T-cell (primary cell): Measurements from ENCODE around the gene CACTIN. TPM values are rescaled to one million over a fixed set of nuclear protein-coding genes. Genes with fewer than 3 reads are reported as not detected.

Experiments used
- ATAC-seq, 4 experiments: fragments of 200-7000 bp in 3 of 4; fragments of 150-1000 bp in 1 of 4; cut with Tn5 transposase; replicated peaks in 1 of 4; 1 replicate in 3 of 4; 2 replicates in 1 of 4; pipeline ENCODE4 v1.10.0; 2021; ENCODE audit warnings: moderate library complexity in 3 of 4, mild to moderate bottlenecking in 2 of 4, moderate number of reproducible peaks in 1 of 4
- CTCF ChIA-PET, 2 donors: fragments of 300-600 bp; sonication (Branson Sonifier 250); formaldehyde crosslinking; loops; one replicate each; lab custom pipeline; 2022; ENCODE audit warnings: antibody characterized with exemption in 2 of 2; lab: Charles Lee
- POLR2A ChIA-PET, 2 donors: fragments of 300-600 bp; sonication (Branson Sonifier 250); formaldehyde crosslinking; loops; one replicate each; lab custom pipeline; 2022; ENCODE audit warnings: antibody characterized with exemption in 2 of 2; lab: Charles Lee
- DNase-seq, 35 experiments: peaks; one replicate each; pipeline versions ENCODE4 v3.0.0 to v3.0.0-alpha.2; 2013 to 2023
- H3K27ac ChIP-seq: one replicate; pipeline ENCODE4 v1.5.1; 2013; ENCODE audit warnings: low read length
- H3K27me3 ChIP-seq, 2 experiments: replicated peaks in 1 of 2; 1 replicate in 1 of 2; 2 replicates in 1 of 2; pipeline versions ENCODE4 v1.6.1 to v1.7.0; 2013; ENCODE audit warnings: low read length in 1 of 2, mixed read lengths in 1 of 2; ENCODE audit not compliant: control insufficient read depth in 2 of 2, insufficient read depth in 2 of 2; ENCODE audit errors: extremely low read depth in 1 of 2
- H3K36me3 ChIP-seq, 2 donors: 1 replicate in 1 of 2; 2 replicates in 1 of 2; pipeline versions ENCODE4 v1.6.1 to v1.7.0; 2013; ENCODE audit warnings: low read length in 1 of 2; ENCODE audit not compliant: control insufficient read depth in 2 of 2, insufficient read depth in 1 of 2; ENCODE audit errors: extremely low read depth in 1 of 2
- H3K4me1 ChIP-seq, 2 experiments: 1 replicate in 1 of 2; 2 replicates in 1 of 2; pipeline versions ENCODE4 v1.6.1 to v1.7.0; 2013; ENCODE audit warnings: low read length in 2 of 2, mixed read lengths in 1 of 2; ENCODE audit not compliant: insufficient read depth in 2 of 2, control insufficient read depth in 1 of 2; ENCODE audit errors: extremely low read depth in 1 of 2
- H3K4me3 ChIP-seq, 2 donors: 1 replicate in 1 of 2; 2 replicates in 1 of 2; pipeline versions ENCODE4 v1.5.1 to v1.7.0; 2013; ENCODE audit warnings: mild to moderate bottlenecking in 2 of 2, low read length in 1 of 2, moderate library complexity in 1 of 2; ENCODE audit not compliant: control insufficient read depth in 1 of 2; ENCODE audit errors: extremely low read depth in 1 of 2
- H3K9me3 ChIP-seq: 2 replicates; pipeline ENCODE4 v1.7.0; 2013
- H3K27ac Mint-ChIP-seq, 2 donors: one replicate each; pipeline ENCODE4 v1.8.0; 2020 to 2021; ENCODE audit warnings: mild to moderate bottlenecking in 2 of 2, mixed read lengths in 2 of 2
- H3K27me3 Mint-ChIP-seq, 2 donors: one replicate each; pipeline ENCODE4 v1.8.0; 2021 to 2022; ENCODE audit warnings: mixed read lengths in 2 of 2
- H3K36me3 Mint-ChIP-seq: one replicate; pipeline ENCODE4 v1.8.0; 2021; ENCODE audit warnings: mixed read lengths
- H3K4me1 Mint-ChIP-seq, 3 donors: one replicate each; pipeline ENCODE4 v1.8.0; 2020 to 2022; ENCODE audit warnings: mixed read lengths in 3 of 3, mild to moderate bottlenecking in 1 of 3
- H3K4me3 Mint-ChIP-seq, 3 donors: one replicate each; pipeline ENCODE4 v1.8.0; 2020 to 2022; ENCODE audit warnings: mild to moderate bottlenecking in 3 of 3, mixed read lengths in 3 of 3, moderate library complexity in 3 of 3
- H3K9me3 Mint-ChIP-seq, 3 donors: one replicate each; pipeline ENCODE4 v1.8.0; 2020 to 2022; ENCODE audit warnings: mixed read lengths in 3 of 3
- WGBS: methylation state at CpG from one replicate; pipeline ENCODE4 v1.1.5; 2013; ENCODE audit warnings: missing lambda C conversion rate; ENCODE audit not compliant: insufficient coverage; 5-methylcytosine and 5-hydroxymethylcytosine counted together
- total RNA-seq, 35 experiments: library from RNA in 6 of 35; stranded (reverse) in 6 of 35; fragments of 120-200 nt in 1 of 35; gene quantifications; one replicate each; pipeline versions ENCODE4 v1.2.1 to v1.2.4 and lab custom pipeline; 2013 to 2026

The CACTIN gene
- total RNA-seq, 5 donors from 2014 or later (not counting 1 experiment from before 2014, with no cell fraction given) = 25.9 to 59.0 (median 55.8) TPM

- Histone ChIP-seq H3K36me3 (peaks cover 12 to 21% of the 10 kb centered on the region in 2 donors), H3K9me3 (no peaks in the 10 kb centered on the region), H3K4me3 (no peak overlapping the region), H3K27me3 (peaks cover 0 to 11% of the 10 kb centered on the region in 2 experiments), H3K27ac (no peak overlapping the region), H3K4me1 (peaks cover 0 to 24% of the 10 kb centered on the region in 2 experiments)
- CTCF ChIA-PET = interaction anchor here in 1 of 2 donors (0.6 kb wide), 1 partner anchor 757 kb away, joined by 3 read pairs; no protein-coding TSS in a partner anchor
- peaks cover 8 to 13% (median 12%) of the 10 kb centered on the region in 3 donors for H3K4me1 Mint-ChIP-seq
- peaks cover 5% of the 10 kb centered on the region for H3K36me3 Mint-ChIP-seq
- H3K9me3 Mint-ChIP-seq = no peaks in the 10 kb centered on the region
- DNase-seq (no peak), ATAC-seq (no peak)
- 94% methylated on average over 36 of the region's 36 CpGs for WGBS
- POLR2A ChIA-PET = no interaction called here
- H3K4me3 Mint-ChIP-seq = no peak overlapping the region
- no peaks in the 10 kb centered on the region for H3K27me3 Mint-ChIP-seq
- H3K27ac Mint-ChIP-seq = no peak overlapping the region
These were observed 14.7 kb downstream of the CACTIN start for GRCh38 chr19:3611841-3612240.

- Histone ChIP-seq H3K9me3 (no peaks in the 10 kb centered on the region), H3K4me3 (no peak overlapping the region), H3K27ac (no peak overlapping the region), H3K36me3 (peaks cover 12 to 21% of the 10 kb centered on the region in 2 donors), H3K4me1 (peaks cover 0 to 32% of the 10 kb centered on the region in 2 experiments), H3K27me3 (peaks cover 0 to 17% of the 10 kb centered on the region in 2 experiments)
- H3K9me3 Mint-ChIP-seq = no peaks in the 10 kb centered on the region
- H3K4me3 Mint-ChIP-seq = no peak overlapping the region
- CTCF ChIA-PET = interaction anchor here in 1 of 2 donors (0.6 kb wide), 1 partner anchor 758 kb away, joined by 3 read pairs; no protein-coding TSS in a partner anchor
- 90% methylated on average over 22 of the region's 41 CpGs for WGBS
- H3K36me3 Mint-ChIP-seq = peaks cover 5% of the 10 kb centered on the region
- H3K4me1 Mint-ChIP-seq = peaks cover 8 to 13% (median 12%) of the 10 kb centered on the region in 3 donors
- POLR2A ChIA-PET = no interaction called here
- H3K27me3 Mint-ChIP-seq = no peaks in the 10 kb centered on the region
- H3K27ac Mint-ChIP-seq = no peak overlapping the region
- no peak for ATAC-seq
- no peak for DNase-seq
These were observed 15.6 kb downstream of the CACTIN start for GRCh38 chr19:3610745-3611717.

GRCh38 chr19:3609779-3610719, 16.5 kb downstream of the CACTIN start:
- Histone ChIP-seq H3K36me3 (peaks cover 12 to 17% of the 10 kb centered on the region in 2 donors), H3K27me3 (peaks cover 0 to 22% of the 10 kb centered on the region in 2 experiments), H3K27ac (no peak overlapping the region), H3K9me3 (no peaks in the 10 kb centered on the region), H3K4me1 (peaks cover 8 to 41% of the 10 kb centered on the region in 2 experiments), H3K4me3 (no peak overlapping the region)
- no peaks in the 10 kb centered on the region for H3K9me3 Mint-ChIP-seq
- no peak overlapping the region for H3K27ac Mint-ChIP-seq
- peaks cover 8 to 13% (median 12%) of the 10 kb centered on the region in 3 donors for H3K4me1 Mint-ChIP-seq
- no peak for ATAC-seq
- H3K27me3 Mint-ChIP-seq = no peaks in the 10 kb centered on the region
- ChIA-PET POLR2A (interaction anchor here in 1 of 2 donors (0.7 kb wide), 1 partner anchor 10 kb away, joined by 3 read pairs; no protein-coding TSS in a partner anchor), CTCF (interaction anchor here in 1 of 2 donors (0.5 kb wide), 1 partner anchor 1829 kb away, joined by 3 read pairs; no protein-coding TSS in a partner anchor)
- no peak overlapping the region for H3K4me3 Mint-ChIP-seq
- peaks cover 5% of the 10 kb centered on the region for H3K36me3 Mint-ChIP-seq
- no peak for DNase-seq
- WGBS = 94% methylated on average over 15 of the region's 24 CpGs

- no peak overlapping the region for H3K4me3 Mint-ChIP-seq
- Histone ChIP-seq H3K4me1 (peaks cover 10 to 54% of the 10 kb centered on the region in 2 experiments), H3K4me3 (no peak overlapping the region), H3K9me3 (no peaks in the 10 kb centered on the region), H3K27me3 (peaks cover 0 to 34% of the 10 kb centered on the region in 2 experiments), H3K27ac (no peak overlapping the region), H3K36me3 (peaks cover 10 to 17% of the 10 kb centered on the region in 2 donors)
- peaks cover 5% of the 10 kb centered on the region for H3K36me3 Mint-ChIP-seq
- no peaks in the 10 kb centered on the region for H3K9me3 Mint-ChIP-seq
- no peak overlapping the region for H3K27ac Mint-ChIP-seq
- ATAC-seq (no peak), DNase-seq (no peak)
- POLR2A ChIA-PET = interaction anchor here in 1 of 2 donors (0.7 kb wide), 1 partner anchor 8 kb away, joined by 3 read pairs; no protein-coding TSS in a partner anchor
- H3K27me3 Mint-ChIP-seq = no peaks in the 10 kb centered on the region
- 48% methylated on average over 10 of the region's 21 CpGs for WGBS
- CTCF ChIA-PET = interaction anchor here in 1 of 2 donors (0.6 kb wide), 1 partner anchor 29 kb away, joined by 5 read pairs; no protein-coding TSS in a partner anchor
- H3K4me1 Mint-ChIP-seq = peaks cover 8 to 13% (median 12%) of the 10 kb centered on the region in 3 donors
These were observed 17.8 kb downstream of the CACTIN start for GRCh38 chr19:3608750-3609322.

DNA sequence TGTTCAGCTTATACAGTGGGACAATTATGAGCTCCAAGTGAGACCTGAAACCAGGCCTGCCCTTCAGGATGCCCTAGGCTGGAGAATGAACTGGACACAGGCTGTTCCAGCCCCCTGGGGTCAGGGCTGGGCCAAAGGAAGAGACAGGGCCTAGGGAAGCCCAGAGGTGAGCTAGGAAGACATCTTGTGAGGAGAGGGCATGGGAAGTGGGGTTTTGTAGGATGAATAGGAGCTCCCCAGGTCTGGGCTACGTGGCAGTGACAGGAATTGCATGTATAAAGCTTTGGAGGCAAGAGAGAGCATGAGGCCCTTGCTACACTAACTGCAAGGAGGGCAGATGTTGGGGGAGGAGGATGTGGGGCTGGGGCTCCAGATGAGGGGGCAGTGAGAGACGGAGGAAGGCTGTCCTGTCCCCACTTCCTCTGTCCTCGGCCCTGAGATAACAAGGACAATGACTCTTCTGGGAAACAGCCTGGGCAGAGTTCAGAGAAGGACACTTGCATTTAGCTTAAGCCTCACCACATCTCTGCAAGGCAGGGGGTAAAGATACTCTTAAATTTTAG, 18.4 kb downstream of the CACTIN start:
- H3K27ac ChIP-seq = no peak overlapping the region
- no peak overlapping the region for H3K4me3 ChIP-seq
- peaks cover 7 to 14% of the 10 kb centered on the region in 2 donors for H3K36me3 ChIP-seq
- 91% methylated on average over 1 of the region's 3 CpGs for WGBS
- no peaks in the 10 kb centered on the region for H3K9me3 ChIP-seq
- peak overlapping the region in 2 of 3 donors; percentile 13 to 66 for H3K4me3 Mint-ChIP-seq
- peaks cover 5% of the 10 kb centered on the region for H3K36me3 Mint-ChIP-seq
- ATAC-seq (no peak), DNase-seq (no peak)
- ChIA-PET CTCF (interaction anchor here (0.5 to 0.6 kb wide), 2 partner anchors 28 to 302 kb away, joined by 5 read pairs; no protein-coding TSS in a partner anchor), POLR2A (interaction anchor here in 1 of 2 donors (0.6 kb wide), 1 partner anchor 1705 kb away, joined by 10 read pairs; no protein-coding TSS in a partner anchor)
- no peaks in the 10 kb centered on the region for H3K9me3 Mint-ChIP-seq
- H3K27me3 Mint-ChIP-seq = no peaks in the 10 kb centered on the region
- H3K27ac Mint-ChIP-seq = peak overlapping the region; percentile 72 to 73
- peaks cover 10 to 56% of the 10 kb centered on the region in 2 experiments for H3K4me1 ChIP-seq
- peaks cover 8 to 13% (median 12%) of the 10 kb centered on the region in 3 donors for H3K4me1 Mint-ChIP-seq
- peaks cover 0 to 39% of the 10 kb centered on the region in 2 experiments for H3K27me3 ChIP-seq
